ENCODE measurements around the gene PPM1D. TPM values are rescaled to one million over a fixed set of nuclear protein-coding genes. Genes with fewer than 3 reads are reported as not detected.
"Not testable (repeated sequence)": the region's sequence is repeated elsewhere in the genome, so short reads cannot be mapped to it uniquely, and the experiment has no call there.

The PPM1D gene
- polyA plus RNA-seq, 1 of the 3 experiments (the other 2 are of a cell fraction): 8.8 TPM

- TF ChIP-seq FOSL2 (IDR thresholded peaks at IDR 0.05; ENCODE audit: borderline replicate concordance, low read depth): no peak
- TF ChIP-seq TAF1 (IDR thresholded peaks at IDR 0.05; ENCODE audit: borderline replicate concordance, low read depth, low read length): no peak
- no peak for TF ChIP-seq RFX5 (IDR thresholded peaks at IDR 0.05; ENCODE audit: low read length)
- TF ChIP-seq TCF12 (IDR thresholded peaks at IDR 0.05): no peak
- no peak for TF ChIP-seq RCOR1 (IDR thresholded peaks at IDR 0.05; ENCODE audit: low read length)
Observed at GRCh38 chr17:60590070-60590469, 9.9 kb upstream of the PPM1D start (continued).

GRCh38 chr17:60592750-60593149 lies 7.2 kb upstream of the PPM1D start:
- no peaks in the 10 kb centered on the region for H3K79me2 ChIP-seq (ENCODE audit: insufficient read depth)
- no peak overlapping the region for H3K9ac ChIP-seq
- H3K4me2 ChIP-seq: no peak overlapping the region
- no peaks in the 10 kb centered on the region for H3F3A ChIP-seq (replicated peaks; ENCODE audit: insufficient read depth)
- H3K4me3 ChIP-seq (ENCODE audit: low read depth in 2 of 2, low read length in 1 of 2): no peak overlapping the region
- H3K4me1 ChIP-seq (ENCODE audit: control insufficient read depth in 1 of 2, insufficient read depth in 2 of 2, low read depth in 1 of 2, low read length in 1 of 2): no peaks in the 10 kb centered on the region
- H3K9me2 ChIP-seq: no peaks in the 10 kb centered on the region
- no peak overlapping the region for H3K27ac ChIP-seq (ENCODE audit: low read depth in 2 of 2, low read length in 1 of 2)
- H3K27me3 ChIP-seq (ENCODE audit: insufficient read depth): no peaks in the 10 kb centered on the region
- no peak for DNase-seq
- H4K20me1 ChIP-seq (ENCODE audit: insufficient read depth): no peaks in the 10 kb centered on the region
- 87% methylated on average over 2 of the region's 2 CpGs for WGBS (ENCODE audit: low lambda C conversion rate)
- H3K9me3 ChIP-seq: no peaks in the 10 kb centered on the region
- TF ChIP-seq RAD21 (IDR thresholded peaks at IDR 0.05; ENCODE audit: low read length) (no peak), CTCF (IDR thresholded peaks at IDR 0.05) (no peak)
- POLR2A ChIA-PET: no interaction called here
- H3K36me3 ChIP-seq (replicated peaks in 1 of 2; ENCODE audit: control insufficient read depth in 1 of 2, insufficient read depth in 2 of 2, low read length in 1 of 2): no peaks in the 10 kb centered on the region
- H2AFZ ChIP-seq (ENCODE audit: low read depth): no peak overlapping the region
- CTCF ChIA-PET: interaction anchor here (0.6 to 0.7 kb wide), 2 partner anchors 9 to 10 kb away, joined by 3 read pairs; no protein-coding TSS in a partner anchor

- H3K4me1 ChIP-seq (ENCODE audit: control insufficient read depth in 1 of 2, insufficient read depth in 2 of 2, low read depth in 1 of 2, low read length in 1 of 2); H3F3A ChIP-seq (replicated peaks; ENCODE audit: insufficient read depth); H3K36me3 ChIP-seq (replicated peaks in 1 of 2; ENCODE audit: control insufficient read depth in 1 of 2, insufficient read depth in 2 of 2, low read length in 1 of 2); H4K20me1 ChIP-seq (ENCODE audit: insufficient read depth); DNase-seq; POLR2A ChIA-PET; H3K4me2 ChIP-seq; H3K9me2 ChIP-seq; H3K27me3 ChIP-seq (ENCODE audit: insufficient read depth); H2AFZ ChIP-seq (ENCODE audit: low read depth); H3K27ac ChIP-seq (ENCODE audit: low read depth in 2 of 2, low read length in 1 of 2); H3K9ac ChIP-seq; H3K79me2 ChIP-seq (ENCODE audit: insufficient read depth); H3K9me3 ChIP-seq; H3K4me3 ChIP-seq (ENCODE audit: low read depth in 2 of 2, low read length in 1 of 2): not testable (repeated sequence)
- CTCF ChIA-PET: interaction anchor here (0.7 to 3.1 kb wide), 3 partner anchors 11 to 24 kb away, joined by 3 to 14 read pairs (median 4); no protein-coding TSS in a partner anchor
- WGBS (ENCODE audit: low lambda C conversion rate): 96% methylated on average over 9 of the region's 9 CpGs
Observed at GRCh38 chr17:60593441-60594036, 6.5 kb upstream of the PPM1D start.

GRCh38 chr17:60594170-60594569 lies 5.8 kb upstream of the PPM1D start:
- H3K4me1 ChIP-seq (ENCODE audit: control insufficient read depth in 1 of 2, insufficient read depth in 2 of 2, low read depth in 1 of 2, low read length in 1 of 2); H3K27ac ChIP-seq (ENCODE audit: low read depth in 2 of 2, low read length in 1 of 2); H3K4me3 ChIP-seq (ENCODE audit: low read depth in 2 of 2, low read length in 1 of 2); H3K9ac ChIP-seq; H3F3A ChIP-seq (replicated peaks; ENCODE audit: insufficient read depth); H3K36me3 ChIP-seq (replicated peaks in 1 of 2; ENCODE audit: control insufficient read depth in 1 of 2, insufficient read depth in 2 of 2, low read length in 1 of 2); POLR2A ChIA-PET; H3K9me3 ChIP-seq; H2AFZ ChIP-seq (ENCODE audit: low read depth); H4K20me1 ChIP-seq (ENCODE audit: insufficient read depth); DNase-seq; H3K79me2 ChIP-seq (ENCODE audit: insufficient read depth); H3K4me2 ChIP-seq; H3K9me2 ChIP-seq; H3K27me3 ChIP-seq (ENCODE audit: insufficient read depth): not testable (repeated sequence)
- WGBS (ENCODE audit: low lambda C conversion rate): 95% methylated on average over 7 of the region's 7 CpGs
- CTCF ChIA-PET: interaction anchor here (0.7 to 3.1 kb wide), 7 partner anchors 10 to 539 kb away, joined by 3 to 14 read pairs (median 4); no protein-coding TSS in a partner anchor

All from SK-N-SH (cell line).